Endothelial cell of umbilical vein (primary cell): Measurements from ENCODE around the gene ATG14. TPM values are rescaled to one million over a fixed set of nuclear protein-coding genes. Genes with fewer than 3 reads are reported as not detected.

Source experiments
- BruUV-seq: library from RNA; stranded (reverse); fragments of 400-500 nt; replicated peaks from 2 replicates; lab custom pipeline; 2021; lab: Mats Ljungman, UMichigan
- CTCF ChIA-PET: fragments of 300-600, 350-600 bp; sonication (Branson Sonifier 250); formaldehyde crosslinking; loops from one replicate; lab custom pipeline; 2021; ENCODE audit warnings: antibody characterized with exemption, inconsistent platforms; lab: Charles Lee
- POLR2A ChIA-PET: fragments of 300-600, 350-600 bp; sonication (Branson Sonifier 250); formaldehyde crosslinking; loops from one replicate; lab custom pipeline; 2021; ENCODE audit warnings: antibody characterized with exemption, inconsistent platforms; lab: Charles Lee
- DNase-seq: peaks from one replicate; pipeline ENCODE4 v3.0.0-alpha.2; 2011; ENCODE audit warnings: low read depth, low spot score
- FAIRE-seq: peaks from 2 replicates; lab custom pipeline; 2011; peaks lifted over from hg19 to GRCh38; lab: Jason Lieb, UNC
- H2AFZ ChIP-seq: 2 replicates; pipeline ENCODE4 v1.6.0; 2012; ENCODE audit warnings: low read depth, low read length, control low read depth, inconsistent platforms
- H3K27ac ChIP-seq: 2 replicates; pipeline ENCODE4 v1.5.1; 2011; ENCODE audit warnings: low read depth, mild to moderate bottlenecking, control low read depth, low read length, moderate library complexity; ENCODE audit not compliant: insufficient read depth
- H3K27me3 ChIP-seq, 2 experiments: 2 replicates each; pipeline versions ENCODE4 v1.6.0 to v1.6.1; 2011; ENCODE audit warnings: low read length in 2 of 2, mixed read lengths in 1 of 2; ENCODE audit not compliant: control insufficient read depth in 2 of 2, insufficient read depth in 2 of 2
- H3K36me3 ChIP-seq, 2 experiments: 2 replicates in 1 of 2; 3 replicates in 1 of 2; pipeline ENCODE4 v1.5.1; 2011; ENCODE audit warnings: low read length in 2 of 2, mild to moderate bottlenecking in 1 of 2, moderate library complexity in 1 of 2; ENCODE audit not compliant: control insufficient read depth in 2 of 2, insufficient read depth in 2 of 2; ENCODE audit errors: extremely low read depth in 1 of 2
- H3K4me1 ChIP-seq: 3 replicates; pipeline ENCODE4 v1.5.1; 2011; ENCODE audit warnings: mild to moderate bottlenecking, low read length; ENCODE audit not compliant: control insufficient read depth, insufficient read depth; ENCODE audit errors: extremely low read depth
- H3K4me2 ChIP-seq: 2 replicates; pipeline ENCODE4 v1.6.1; 2011; ENCODE audit warnings: low read length, control low read depth, mixed read lengths; ENCODE audit not compliant: insufficient read depth
- H3K4me3 ChIP-seq, 3 experiments: fragments of 200-600 bp in 1 of 3; sonication (generic), shearing (Covaris generic) in 1 of 3; replicated peaks in 1 of 3; 2 replicates each; pipeline ENCODE4 v1.5.1; 2011 to 2016; ENCODE audit warnings: control low read depth in 3 of 3, low read length in 3 of 3, mild to moderate bottlenecking in 2 of 3, inconsistent platforms in 1 of 3, low read depth in 1 of 3, moderate library complexity in 1 of 3; ENCODE audit not compliant: insufficient read depth in 1 of 3
- H3K79me2 ChIP-seq: 2 replicates; pipeline ENCODE4 v1.6.0; 2012; ENCODE audit warnings: low read length, inconsistent platforms; ENCODE audit not compliant: control insufficient read depth, insufficient read depth
- H3K9ac ChIP-seq: replicated peaks from 2 replicates; pipeline ENCODE3; 2011; ENCODE audit warnings: low read length, control low read depth; ENCODE audit not compliant: insufficient read depth; ENCODE audit errors: extremely low read depth
- H3K9me1 ChIP-seq: replicated peaks from 3 replicates; pipeline ENCODE4 v1.6.0; 2011; ENCODE audit warnings: mild to moderate bottlenecking, low read length; ENCODE audit not compliant: control insufficient read depth, insufficient read depth; ENCODE audit errors: extremely low read depth
- H3K9me3 ChIP-seq: replicated peaks from 2 replicates; pipeline ENCODE4 v1.5.1; 2012; ENCODE audit warnings: low read length, inconsistent platforms; ENCODE audit not compliant: control insufficient read depth, insufficient read depth
- H4K20me1 ChIP-seq: replicated peaks from 2 replicates; pipeline ENCODE3; 2011; ENCODE audit warnings: mild to moderate bottlenecking, low read length; ENCODE audit not compliant: control insufficient read depth, insufficient read depth; ENCODE audit errors: extremely low read depth
- CTCF ChIP-seq, 2 donors: IDR thresholded peaks; 1 replicate in 1 of 2; 2 replicates in 1 of 2; pipeline ENCODE4 v1.5.1; 2011; ENCODE audit warnings: low read length in 2 of 2, mild to moderate bottlenecking in 2 of 2, moderate library complexity in 2 of 2, control low read depth in 1 of 2, inconsistent platforms in 1 of 2, low read depth in 1 of 2; ENCODE audit not compliant: insufficient read depth in 1 of 2; ENCODE audit errors: extremely low read depth in 1 of 2
- EZH2 ChIP-seq: IDR thresholded peaks from 2 replicates; pipeline ENCODE4 v1.6.1; 2012; ENCODE audit warnings: borderline replicate concordance, low read depth, mild to moderate bottlenecking, moderate library complexity, low read length, inconsistent platforms; ENCODE audit not compliant: severe bottlenecking
- FOS ChIP-seq: IDR thresholded peaks from 2 replicates; pipeline ENCODE4 v1.6.1; 2011; ENCODE audit warnings: mild to moderate bottlenecking, low read length, moderate library complexity, borderline replicate concordance; ENCODE audit not compliant: insufficient read depth
- GATA2 ChIP-seq: IDR thresholded peaks from 2 replicates; pipeline ENCODE4 v1.7.0; 2011; ENCODE audit warnings: low read depth, mild to moderate bottlenecking, moderate library complexity, mixed read lengths, low read length; ENCODE audit not compliant: insufficient read length, insufficient read depth
- JUN ChIP-seq: IDR thresholded peaks from 2 replicates; pipeline ENCODE4 v1.6.1; 2011; ENCODE audit warnings: borderline replicate concordance, low read depth; ENCODE audit not compliant: insufficient read length, insufficient read depth
- MAX ChIP-seq: IDR thresholded peaks from 2 replicates; pipeline ENCODE4 v1.6.1; 2011; ENCODE audit not compliant: insufficient read depth, insufficient read length
- MYC ChIP-seq: IDR thresholded peaks from one replicate; pipeline ENCODE4 v1.6.1; 2011; ENCODE audit warnings: mild to moderate bottlenecking, low read depth, low read length
- POLR2A ChIP-seq: IDR thresholded peaks from 2 replicates; pipeline ENCODE4 v1.6.1; 2012; ENCODE audit warnings: low read depth, mild to moderate bottlenecking, control low read depth, low read length
- POLR2AphosphoS5 ChIP-seq: IDR thresholded peaks from 2 replicates; pipeline ENCODE4 v1.6.1; 2012; ENCODE audit warnings: low read depth, mild to moderate bottlenecking, control low read depth, low read length, moderate library complexity; ENCODE audit not compliant: insufficient read depth
- dilution Hi-C: fragments of 300-500 bp; cut with MboI; formaldehyde crosslinking; loops from one replicate; pipeline ENCODE4 v1.15.0; 2019; ENCODE audit warnings: low sequenced_read_pairs; ENCODE audit not compliant: extremely low pct_ligation_motif_present
- intact Hi-C: fragments of 100-400 bp; cut with micrococcal nuclease; formaldehyde crosslinking; loops from one replicate; pipeline ENCODE4 v1.10.0; 2022
- polyA plus RNA-seq, 4 experiments: library from polyadenylated mRNA; depleted of rRNA in 3 of 4; stranded (reverse) in 3 of 4; unstranded in 1 of 4; fragments of >200 nt; gene quantifications; 2 replicates each; pipeline versions ENCODE4 v1.2.1 to v1.2.3, GENCODE V29; 2011 to 2012; ENCODE audit warnings: missing spikeins in 1 of 4
- total RNA-seq: library from RNA; stranded (reverse); gene quantifications from 2 replicates; pipeline ENCODE4 v1.2.3, GENCODE V29; 2021

The ATG14 gene
- total and polyA plus RNA-seq, 2 donors (not counting 3 experiments of a cell fraction or from before 2014, with no cell fraction given): 5.9 to 10.0 TPM

- intact Hi-C loops: no loop called here
- peak; percentile 99 for FAIRE-seq
- peak overlapping the region; percentile 48 for H3K4me2 ChIP-seq
These were observed 13.0 kb downstream of the ATG14 start for GRCh38 chr14:55398679-55399078.

More at GRCh38 chr14:55398679-55399078, 13.0 kb downstream of the ATG14 start:
- no TSS peak for BruUV-seq
- Histone ChIP-seq H3K27me3 (no peaks in the 10 kb centered on the region), H3K9me3 (no peaks in the 10 kb centered on the region), H3K4me1 (peaks cover 18% of the 10 kb centered on the region), H3K79me2 (peaks cover 16% of the 10 kb centered on the region), H4K20me1 (no peaks in the 10 kb centered on the region), H3K4me3 (no peak overlapping the region), H3K36me3 (peaks cover 3 to 5% of the 10 kb centered on the region in 2 experiments), H3K9ac (peak overlapping the region; percentile 34), H3K9me1 (no peaks in the 10 kb centered on the region), H2AFZ (no peak overlapping the region), H3K27ac (peak overlapping the region; percentile 74)
- ChIA-PET CTCF (interaction anchor here (0.9 kb wide), 1 partner anchor 26 kb away, joined by 3 read pairs; no protein-coding TSS in a partner anchor), POLR2A (no interaction called here)
- dilution Hi-C loops: no loop called here
- TF ChIP-seq JUN (peak; percentile 98), EZH2 (no peak), MAX (peak; percentile 31), POLR2A (no peak), GATA2 (peak; percentile 14), FOS (peak; percentile 98), CTCF (IDR thresholded peaks at IDR 0.05; ENCODE audit: extremely low read depth in 1 of 2, insufficient read depth in 1 of 2, low read depth in 1 of 2, low read length in 2 of 2) (no peak), POLR2AphosphoS5 (peak; percentile 74), MYC (no peak)
- DNase-seq: peak; percentile 97
